Activated B cell treated with CpG ODN at 0.5 μM for 24 hours (primary cell): Measurements from ENCODE around the gene CLCN2. TPM values are rescaled to one million over a fixed set of nuclear protein-coding genes. Genes with fewer than 3 reads are reported as not detected.

Experiments used
- ATAC-seq: fragments of 200-7000 bp; cut with Tn5 transposase; one replicate; pipeline ENCODE4 v1.10.0; 2021; ENCODE audit warnings: low read depth, mild to moderate bottlenecking, moderate library complexity
- CTCF ChIA-PET: fragments of 350-600 bp; sonication (Branson Sonifier 250); formaldehyde crosslinking; loops from one replicate; lab custom pipeline; 2021; ENCODE audit warnings: antibody characterized with exemption; lab: Charles Lee
- POLR2A ChIA-PET: fragments of 350-600 bp; sonication (Branson Sonifier 250); formaldehyde crosslinking; loops from one replicate; lab custom pipeline; 2021; ENCODE audit warnings: antibody characterized with exemption; lab: Charles Lee
- DNase-seq: peaks from one replicate; pipeline ENCODE4 v3.0.0; 2022
- H3K27ac Mint-ChIP-seq: one replicate; pipeline ENCODE4 v1.8.0; 2020; ENCODE audit warnings: mixed read lengths
- H3K27me3 Mint-ChIP-seq: one replicate; pipeline ENCODE4 v1.8.0; 2021; ENCODE audit warnings: mixed read lengths
- H3K36me3 Mint-ChIP-seq: one replicate; pipeline ENCODE4 v1.8.0; 2021; ENCODE audit warnings: low read depth, mixed read lengths
- H3K4me1 Mint-ChIP-seq: one replicate; pipeline ENCODE4 v1.8.0; 2021; ENCODE audit warnings: mixed read lengths
- H3K4me3 Mint-ChIP-seq: one replicate; pipeline ENCODE4 v1.8.0; 2020; ENCODE audit warnings: mild to moderate bottlenecking, mixed read lengths
- H3K9me3 Mint-ChIP-seq: one replicate; pipeline ENCODE4 v1.8.0; 2020; ENCODE audit warnings: mixed read lengths
- intact Hi-C: fragments of 100-400 bp; cut with micrococcal nuclease; formaldehyde crosslinking; loops from one replicate; pipeline ENCODE4 v1.15.1; 2024
- total RNA-seq: library from RNA; stranded (reverse); gene quantifications from 2 replicates; pipeline ENCODE4 v1.2.3, GENCODE V29; 2022
- TF ChIP-seq, protein P1 (sequence below): fragments of 200-600 bp; IDR thresholded peaks from one replicate; pipeline ENCODE4 v1.8.0; 2022; ENCODE audit warnings: antibody characterized with exemption, mild to moderate bottlenecking

CLCN2 gene
- total RNA-seq, 1 donor from 2014 or later: 3.4 TPM

DNA sequence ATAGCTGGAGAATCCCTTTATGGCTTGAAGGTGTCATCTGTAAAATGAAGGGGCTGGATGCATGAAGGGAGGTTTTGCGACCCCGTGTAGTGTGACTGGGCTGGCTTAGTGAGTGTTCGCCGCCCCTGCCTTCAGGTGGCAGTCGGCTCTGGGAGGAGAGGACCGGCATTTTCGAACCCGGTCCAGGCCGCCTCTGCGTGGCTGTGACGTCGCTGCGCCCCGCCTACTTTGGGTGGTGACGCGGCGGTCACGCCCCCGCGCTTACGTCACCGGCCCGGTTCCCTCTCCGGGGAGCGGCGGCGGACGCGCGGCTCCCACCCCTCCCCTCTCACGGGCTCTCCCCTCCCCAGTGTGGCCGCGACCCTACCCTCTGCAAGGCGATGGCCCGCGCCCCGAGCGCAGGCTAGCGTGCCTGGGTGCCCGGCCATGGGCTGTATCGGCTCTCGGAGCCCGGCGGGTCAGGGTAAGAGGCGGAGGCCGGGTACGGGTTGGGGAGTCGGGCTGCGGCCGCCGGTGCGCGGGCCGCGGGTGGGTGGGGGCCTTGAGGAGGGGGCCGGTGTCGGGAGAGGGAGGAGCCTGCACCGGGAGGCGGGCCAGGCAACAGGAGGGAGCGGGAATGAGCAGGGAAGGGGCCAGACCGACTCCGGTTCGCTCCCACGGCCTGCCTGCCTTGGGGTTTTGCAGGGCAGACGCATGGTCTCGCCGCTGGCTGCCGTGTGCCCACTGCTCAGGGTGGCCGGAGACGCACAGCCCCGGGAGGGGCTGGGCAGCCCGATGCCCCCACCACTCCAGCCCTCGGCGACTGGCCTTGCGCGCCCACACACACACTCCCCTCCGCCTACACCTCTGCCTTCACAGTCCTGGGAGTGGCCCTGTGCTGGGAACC, 25.5 kb downstream of the CLCN2 start:
- ChIA-PET POLR2A (interaction anchor here (0.9 kb wide), 1 partner anchor 36 kb away, joined by 3 read pairs; no protein-coding TSS in a partner anchor), CTCF (no interaction called here)
- intact Hi-C loops: loop anchor here (1.0 kb wide), 3 partner anchors 21 to 37 kb away; partner anchors contain the start of gene PSMD2
- H3K27me3 Mint-ChIP-seq: peaks cover 5% of the 10 kb centered on the region
- peaks cover 43% of the 10 kb centered on the region for H3K36me3 Mint-ChIP-seq
- DNase-seq (peak; percentile 92), ATAC-seq (peak; percentile 79)
- H3K4me1 Mint-ChIP-seq: peaks cover 33% of the 10 kb centered on the region
- H3K27ac Mint-ChIP-seq: peak overlapping the region; percentile 85
- TF ChIP-seq, protein P1, sequence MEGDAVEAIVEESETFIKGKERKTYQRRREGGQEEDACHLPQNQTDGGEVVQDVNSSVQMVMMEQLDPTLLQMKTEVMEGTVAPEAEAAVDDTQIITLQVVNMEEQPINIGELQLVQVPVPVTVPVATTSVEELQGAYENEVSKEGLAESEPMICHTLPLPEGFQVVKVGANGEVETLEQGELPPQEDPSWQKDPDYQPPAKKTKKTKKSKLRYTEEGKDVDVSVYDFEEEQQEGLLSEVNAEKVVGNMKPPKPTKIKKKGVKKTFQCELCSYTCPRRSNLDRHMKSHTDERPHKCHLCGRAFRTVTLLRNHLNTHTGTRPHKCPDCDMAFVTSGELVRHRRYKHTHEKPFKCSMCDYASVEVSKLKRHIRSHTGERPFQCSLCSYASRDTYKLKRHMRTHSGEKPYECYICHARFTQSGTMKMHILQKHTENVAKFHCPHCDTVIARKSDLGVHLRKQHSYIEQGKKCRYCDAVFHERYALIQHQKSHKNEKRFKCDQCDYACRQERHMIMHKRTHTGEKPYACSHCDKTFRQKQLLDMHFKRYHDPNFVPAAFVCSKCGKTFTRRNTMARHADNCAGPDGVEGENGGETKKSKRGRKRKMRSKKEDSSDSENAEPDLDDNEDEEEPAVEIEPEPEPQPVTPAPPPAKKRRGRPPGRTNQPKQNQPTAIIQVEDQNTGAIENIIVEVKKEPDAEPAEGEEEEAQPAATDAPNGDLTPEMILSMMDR: no peak
- H3K9me3 Mint-ChIP-seq: no peaks in the 10 kb centered on the region
- peak overlapping the region; percentile 84 for H3K4me3 Mint-ChIP-seq

DNA sequence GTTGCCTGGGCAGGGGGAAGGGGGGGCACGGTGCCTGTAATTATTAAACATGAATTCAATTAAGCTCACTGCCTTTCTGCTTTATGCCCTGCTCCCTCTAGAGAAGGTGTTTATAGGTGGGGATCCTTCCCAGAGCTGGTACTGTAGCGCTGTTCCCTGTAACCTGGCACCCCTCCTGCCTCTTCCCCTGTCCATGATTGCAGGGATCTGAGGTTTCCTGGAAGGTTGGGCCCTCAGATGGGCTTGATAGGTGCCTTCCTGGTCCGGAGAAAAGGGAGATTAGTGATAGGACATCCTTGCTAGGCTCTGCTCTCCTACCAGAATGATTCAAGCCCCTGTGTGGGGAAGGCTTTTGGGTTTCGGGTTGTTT, 26.1 kb downstream of the CLCN2 start:
- no peak for ATAC-seq
- POLR2A ChIA-PET: interaction anchor here (0.9 kb wide), 1 partner anchor 36 kb away, joined by 3 read pairs; no protein-coding TSS in a partner anchor

DNA sequence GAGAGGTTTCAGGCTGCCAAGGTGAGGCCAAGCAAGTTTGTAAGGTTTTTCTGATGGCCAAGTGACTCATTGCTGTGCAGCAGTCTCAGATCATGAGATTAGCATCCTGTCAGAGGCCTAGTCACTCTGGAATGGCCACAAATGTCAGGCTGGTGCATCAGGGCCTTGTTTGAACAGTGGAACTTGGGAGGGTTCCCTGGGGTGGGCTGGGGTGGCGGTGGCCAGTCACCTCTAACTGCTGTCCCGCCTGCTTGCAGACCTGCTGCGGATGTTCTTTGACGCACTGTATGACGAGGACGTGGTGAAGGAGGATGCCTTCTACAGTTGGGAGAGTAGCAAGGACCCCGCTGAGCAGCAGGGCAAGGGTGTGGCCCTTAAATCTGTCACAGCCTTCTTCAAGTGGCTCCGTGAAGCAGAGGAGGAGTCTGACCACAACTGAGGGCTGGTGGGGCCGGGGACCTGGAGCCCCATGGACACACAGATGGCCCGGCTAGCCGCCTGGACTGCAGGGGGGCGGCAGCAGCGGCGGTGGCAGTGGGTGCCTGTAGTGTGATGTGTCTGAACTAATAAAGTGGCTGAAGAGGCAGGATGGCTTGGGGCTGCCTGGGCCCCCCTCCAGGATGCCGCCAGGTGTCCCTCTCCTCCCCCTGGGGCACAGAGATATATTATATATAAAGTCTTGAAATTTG, 26.8 kb downstream of the CLCN2 start:
- intact Hi-C loops: loop anchor here (1.0 kb wide), 4 partner anchors 19 to 85 kb away; partner anchors contain the start of genes EEF1AKMT4 and PSMD2
- no peak for DNase-seq
- H3K27me3 Mint-ChIP-seq: peaks cover 5% of the 10 kb centered on the region
- peak overlapping the region; percentile 56 for H3K4me3 Mint-ChIP-seq
- POLR2A ChIA-PET: interaction anchor here (0.6 kb wide), 1 partner anchor 889 kb away, joined by 3 read pairs; no protein-coding TSS in a partner anchor
- CTCF ChIA-PET: no interaction called here
- ATAC-seq: no peak
- H3K4me1 Mint-ChIP-seq: peaks cover 33% of the 10 kb centered on the region
- H3K36me3 Mint-ChIP-seq: peaks cover 55% of the 10 kb centered on the region
- TF ChIP-seq, protein P1: no peak
- no peaks in the 10 kb centered on the region for H3K9me3 Mint-ChIP-seq
- H3K27ac Mint-ChIP-seq: no peak overlapping the region

More for the DNA sequence above, 26.1 kb downstream of the CLCN2 start:
- Mint-ChIP-seq H3K4me1 (peaks cover 33% of the 10 kb centered on the region), H3K9me3 (no peaks in the 10 kb centered on the region), H3K36me3 (peaks cover 48% of the 10 kb centered on the region), H3K27ac (peak overlapping the region; percentile 85), H3K27me3 (peaks cover 5% of the 10 kb centered on the region), H3K4me3 (peak overlapping the region; percentile 84)
- TF ChIP-seq, protein P1: no peak
- CTCF ChIA-PET: no interaction called here
- no peak for DNase-seq
- intact Hi-C loops: loop anchor here (1.0 kb wide), 3 partner anchors 20 to 36 kb away; partner anchors contain the start of gene PSMD2

DNA sequence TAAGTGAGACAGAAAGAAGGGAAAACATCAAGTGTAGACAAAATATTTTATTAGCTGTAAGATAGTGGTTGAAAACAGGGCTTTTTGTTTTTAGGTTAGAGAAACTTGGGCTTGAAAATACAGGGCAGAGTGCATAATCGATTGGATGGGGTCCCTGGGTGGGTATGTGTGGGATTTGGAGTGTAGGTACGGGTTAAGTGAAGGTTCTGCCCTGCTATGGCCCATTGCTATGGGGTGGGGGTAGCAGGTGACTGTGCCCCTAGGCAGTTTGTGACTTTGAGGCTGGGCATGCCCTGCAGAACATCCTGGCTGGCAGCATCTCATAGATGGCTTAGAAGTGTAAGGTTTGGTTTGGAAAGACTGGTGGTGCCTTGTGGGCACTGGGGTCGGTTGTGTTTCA, 27.7 kb downstream of the CLCN2 start:
- Mint-ChIP-seq H3K4me3 (no peak overlapping the region), H3K27me3 (peaks cover 5% of the 10 kb centered on the region), H3K4me1 (peaks cover 33% of the 10 kb centered on the region), H3K9me3 (no peaks in the 10 kb centered on the region), H3K36me3 (peaks cover 64% of the 10 kb centered on the region), H3K27ac (peak overlapping the region; percentile 24)
- no peak for ATAC-seq
- ChIA-PET POLR2A (interaction anchor here (0.6 kb wide), 2 partner anchors 19 to 888 kb away, joined by 3 read pairs; no protein-coding TSS in a partner anchor), CTCF (no interaction called here)
- no peak for DNase-seq
- TF ChIP-seq, protein P1: no peak
- intact Hi-C loops: loop anchor here (1.0 kb wide), 1 partner anchor 84 kb away; the partner anchor contains the start of gene EEF1AKMT4
